Measurements from ENCODE around the gene MAD2L2.

The MAD2L2 gene

GRCh38 chr1:11725616-11726015, 44.7 kb upstream of the MAD2L2 start:
- DNase-seq (ENCODE audit: low read depth) = no peak
- H3K4me3 ChIP-seq (ENCODE audit: control insufficient read depth, low read depth, low read length) = no peak overlapping the region
- TF ChIP-seq CTCF (IDR thresholded peaks at IDR 0.05; ENCODE audit: control insufficient read depth, insufficient read depth, low read depth, low read length, missing control alignments) = no peak

DNA sequence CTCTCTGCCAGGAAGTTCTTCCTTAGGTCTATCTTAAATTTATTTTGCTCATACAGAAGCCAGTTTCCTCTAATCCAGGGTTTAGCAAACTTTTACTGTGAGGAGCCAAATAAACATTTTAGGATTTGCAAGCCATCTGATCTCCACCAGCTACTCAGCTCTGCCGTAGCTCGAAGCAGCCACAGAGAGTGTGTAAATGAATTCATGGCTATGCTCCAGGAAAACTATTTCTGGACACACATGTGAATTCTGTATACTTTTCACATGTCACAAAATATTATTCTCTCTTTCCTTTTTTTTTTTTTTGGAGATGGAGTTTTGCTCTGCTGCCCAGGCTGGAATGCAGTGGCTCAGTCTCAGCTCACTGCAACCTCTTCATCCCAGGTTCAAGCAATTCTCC, 41.6 kb upstream of the MAD2L2 start:
- no peak overlapping the region for H3K4me3 ChIP-seq (ENCODE audit: control insufficient read depth, low read depth, low read length)
- DNase-seq (ENCODE audit: low read depth) = no peak
- no peak for TF ChIP-seq CTCF (IDR thresholded peaks at IDR 0.05; ENCODE audit: control insufficient read depth, insufficient read depth, low read depth, low read length, missing control alignments)

GRCh38 chr1:11721311-11721710, 40.4 kb upstream of the MAD2L2 start:
- no peak for DNase-seq (ENCODE audit: low read depth)
- TF ChIP-seq CTCF (IDR thresholded peaks at IDR 0.05; ENCODE audit: control insufficient read depth, insufficient read depth, low read depth, low read length, missing control alignments) = no peak
- H3K4me3 ChIP-seq (ENCODE audit: control insufficient read depth, low read depth, low read length) = no peak overlapping the region

- no peak for TF ChIP-seq CTCF (IDR thresholded peaks at IDR 0.05; ENCODE audit: control insufficient read depth, insufficient read depth, low read depth, low read length, missing control alignments)
- no peak overlapping the region for H3K4me3 ChIP-seq (ENCODE audit: control insufficient read depth, low read depth, low read length)
- DNase-seq (ENCODE audit: low read depth) = no peak
These were observed 39.6 kb upstream of the MAD2L2 start for GRCh38 chr1:11720525-11720924.

GRCh38 chr1:11720033-11720376, 39.1 kb upstream of the MAD2L2 start:
- no peak for TF ChIP-seq CTCF (IDR thresholded peaks at IDR 0.05; ENCODE audit: control insufficient read depth, insufficient read depth, low read depth, low read length, missing control alignments)
- DNase-seq (ENCODE audit: low read depth) = no peak
- no peak overlapping the region for H3K4me3 ChIP-seq (ENCODE audit: control insufficient read depth, low read depth, low read length)

DNA sequence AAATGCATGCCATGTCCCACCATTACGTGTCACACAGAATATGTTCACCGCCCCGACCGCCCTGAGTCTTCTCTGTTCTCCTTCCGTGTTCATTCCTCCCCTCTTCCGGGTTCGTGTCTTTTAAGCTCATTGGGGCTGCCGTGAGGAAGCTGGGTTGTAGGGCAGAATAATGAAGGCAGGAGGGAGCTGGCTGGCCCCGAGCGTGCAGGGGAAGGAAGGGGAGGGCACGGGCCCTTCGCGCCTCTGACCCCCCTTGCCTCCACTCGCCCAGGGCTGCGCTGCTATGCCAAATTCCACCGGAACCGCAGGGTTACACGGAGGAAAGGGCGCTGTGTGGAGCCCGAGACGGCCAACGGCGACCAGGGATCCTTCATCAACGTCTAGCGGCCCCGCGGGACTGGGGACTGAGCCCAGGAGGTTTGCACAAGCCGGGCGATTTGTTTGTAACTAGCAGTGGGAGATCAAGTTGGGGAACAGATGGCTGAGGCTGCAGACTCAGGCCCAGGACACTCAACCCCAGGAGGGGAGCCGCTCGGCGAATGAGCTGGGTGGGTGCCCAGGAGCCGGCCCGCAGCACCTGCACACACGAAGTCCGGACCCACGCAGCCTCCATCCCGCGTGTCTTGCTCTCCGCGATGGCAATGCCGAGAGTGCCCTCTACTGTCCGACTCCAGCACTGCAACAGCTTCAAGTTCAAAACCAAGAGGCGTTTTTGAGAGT, 38.5 kb upstream of the MAD2L2 start:
- peak overlapping the region; percentile 36 for H3K4me3 ChIP-seq (ENCODE audit: control insufficient read depth, low read depth, low read length)
- no peak for DNase-seq (ENCODE audit: low read depth)
- peak; percentile 99 for TF ChIP-seq CTCF (IDR thresholded peaks at IDR 0.05; ENCODE audit: control insufficient read depth, insufficient read depth, low read depth, low read length, missing control alignments)
